ENCODE results near the gene HBG2.

The HBG2 gene

GRCh38 chr11:5229796-5230195 is 24.8 kb downstream of the HBG2 start:
- DNase-seq (ENCODE audit: low read depth): no peak

DNA sequence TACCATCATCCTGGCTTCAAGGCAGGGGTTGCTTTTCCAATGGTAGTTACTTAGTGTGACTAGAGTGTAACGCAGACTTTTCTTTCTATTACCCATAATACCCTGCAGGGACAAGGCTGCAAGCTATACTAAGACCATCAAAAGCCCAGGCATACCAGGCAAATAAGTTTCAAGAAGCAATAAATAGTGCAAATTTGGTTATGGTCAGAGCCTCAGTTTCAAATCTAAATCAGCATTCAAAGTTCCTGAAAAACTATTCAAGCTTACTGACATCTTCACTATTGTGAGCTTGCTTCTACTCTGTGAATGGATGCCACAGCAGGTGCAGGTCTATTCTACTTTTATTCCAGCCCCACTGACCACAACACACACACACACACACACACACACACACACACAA is 25.2 kb downstream of the HBG2 start:
- DNase-seq (ENCODE audit: low read depth): no peak

GRCh38 chr11:5228124-5228523 is 26.5 kb downstream of the HBG2 start:
- no peak for DNase-seq (ENCODE audit: low read depth)

DNA sequence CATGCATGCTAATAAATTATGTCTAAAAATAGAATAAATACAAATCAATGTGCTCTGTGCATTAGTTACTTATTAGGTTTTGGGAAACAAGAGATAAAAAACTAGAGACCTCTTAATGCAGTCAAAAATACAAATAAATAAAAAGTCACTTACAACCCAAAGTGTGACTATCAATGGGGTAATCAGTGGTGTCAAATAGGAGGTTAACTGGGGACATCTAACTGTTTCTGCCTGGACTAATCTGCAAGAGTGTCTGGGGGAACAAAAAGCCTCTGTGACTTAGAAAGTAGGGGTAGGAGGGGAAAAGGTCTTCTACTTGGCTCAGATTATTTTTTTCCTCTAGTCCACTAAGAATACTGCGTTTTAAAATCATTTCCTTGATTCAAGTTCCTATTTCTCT is 26.9 kb downstream of the HBG2 start:
- DNase-seq (ENCODE audit: low read depth): no peak

DNA sequence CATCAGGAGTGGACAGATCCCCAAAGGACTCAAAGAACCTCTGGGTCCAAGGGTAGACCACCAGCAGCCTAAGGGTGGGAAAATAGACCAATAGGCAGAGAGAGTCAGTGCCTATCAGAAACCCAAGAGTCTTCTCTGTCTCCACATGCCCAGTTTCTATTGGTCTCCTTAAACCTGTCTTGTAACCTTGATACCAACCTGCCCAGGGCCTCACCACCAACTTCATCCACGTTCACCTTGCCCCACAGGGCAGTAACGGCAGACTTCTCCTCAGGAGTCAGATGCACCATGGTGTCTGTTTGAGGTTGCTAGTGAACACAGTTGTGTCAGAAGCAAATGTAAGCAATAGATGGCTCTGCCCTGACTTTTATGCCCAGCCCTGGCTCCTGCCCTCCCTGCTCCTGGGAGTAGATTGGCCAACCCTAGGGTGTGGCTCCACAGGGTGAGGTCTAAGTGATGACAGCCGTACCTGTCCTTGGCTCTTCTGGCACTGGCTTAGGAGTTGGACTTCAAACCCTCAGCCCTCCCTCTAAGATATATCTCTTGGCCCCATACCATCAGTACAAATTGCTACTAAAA is 27.8 kb downstream of the HBG2 start, which contains the start of gene HBB:
HBB (minus strand) TSS at position 340 of the 579 bp plus-strand sequence; CDS start at position 290, 50 bp downstream.
- DNase-seq (ENCODE audit: low read depth): no peak

DNA sequence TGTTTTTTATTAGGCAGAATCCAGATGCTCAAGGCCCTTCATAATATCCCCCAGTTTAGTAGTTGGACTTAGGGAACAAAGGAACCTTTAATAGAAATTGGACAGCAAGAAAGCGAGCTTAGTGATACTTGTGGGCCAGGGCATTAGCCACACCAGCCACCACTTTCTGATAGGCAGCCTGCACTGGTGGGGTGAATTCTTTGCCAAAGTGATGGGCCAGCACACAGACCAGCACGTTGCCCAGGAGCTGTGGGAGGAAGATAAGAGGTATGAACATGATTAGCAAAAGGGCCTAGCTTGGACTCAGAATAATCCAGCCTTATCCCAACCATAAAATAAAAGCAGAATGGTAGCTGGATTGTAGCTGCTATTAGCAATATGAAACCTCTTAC is 29.1 kb downstream of the HBG2 start:
- no peak for DNase-seq (ENCODE audit: low read depth)

DNA sequence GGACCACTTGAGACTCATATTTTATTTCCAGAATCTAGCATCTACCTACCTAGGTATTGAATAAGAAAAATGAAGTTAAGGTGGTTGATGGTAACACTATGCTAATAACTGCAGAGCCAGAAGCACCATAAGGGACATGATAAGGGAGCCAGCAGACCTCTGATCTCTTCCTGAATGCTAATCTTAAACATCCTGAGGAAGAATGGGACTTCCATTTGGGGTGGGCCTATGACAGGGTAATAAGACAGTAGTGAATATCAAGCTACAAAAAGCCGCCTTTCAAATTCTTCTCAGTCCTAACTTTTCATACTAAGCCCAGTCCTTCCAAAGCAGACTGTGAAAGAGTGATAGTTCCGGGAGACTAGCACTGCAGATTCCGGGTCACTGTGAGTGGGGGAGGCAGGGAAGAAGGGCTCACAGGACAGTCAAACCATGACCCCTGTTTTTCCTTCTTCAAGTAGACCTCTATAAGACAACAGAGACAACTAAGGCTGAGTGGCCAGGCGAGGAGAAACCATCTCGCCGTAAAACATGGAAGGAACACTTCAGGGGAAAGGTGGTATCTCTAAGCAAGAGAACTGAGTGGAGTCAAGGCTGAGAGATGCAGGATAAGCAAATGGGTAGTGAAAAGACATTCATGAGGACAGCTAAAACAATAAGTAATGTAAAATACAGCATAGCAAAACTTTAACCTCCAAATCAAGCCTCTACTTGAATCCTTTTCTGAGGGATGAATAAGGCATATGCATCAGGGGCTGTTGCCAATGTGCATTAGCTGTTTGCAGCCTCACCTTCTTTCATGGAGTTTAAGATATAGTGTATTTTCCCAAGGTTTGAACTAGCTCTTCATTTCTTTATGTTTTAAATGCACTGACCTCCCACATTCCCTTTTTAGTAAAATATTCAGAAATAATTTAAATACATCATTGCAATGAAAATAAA is 29.8 kb downstream of the HBG2 start:
- DNase-seq (ENCODE audit: low read depth): no peak

DNA sequence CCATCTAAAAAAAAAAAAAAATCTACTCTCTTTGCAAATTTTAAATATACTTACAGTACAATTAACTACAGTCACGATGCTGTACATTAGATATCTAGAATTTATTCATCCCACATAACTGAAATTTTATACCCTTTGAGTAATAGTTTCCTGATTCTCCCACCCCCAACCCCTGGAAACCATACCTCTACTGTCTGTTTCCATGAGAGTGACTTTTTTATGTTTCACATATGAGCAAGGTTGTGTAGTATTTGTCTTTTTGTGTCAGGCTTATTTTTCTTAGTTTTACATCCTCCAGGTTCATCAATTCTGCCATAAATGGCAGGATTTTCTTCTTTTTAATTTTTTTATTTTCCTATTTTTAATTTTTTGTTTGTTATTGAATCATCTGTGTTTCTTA is 30.9 kb downstream of the HBG2 start:
- DNase-seq (ENCODE audit: low read depth): no peak

DNA sequence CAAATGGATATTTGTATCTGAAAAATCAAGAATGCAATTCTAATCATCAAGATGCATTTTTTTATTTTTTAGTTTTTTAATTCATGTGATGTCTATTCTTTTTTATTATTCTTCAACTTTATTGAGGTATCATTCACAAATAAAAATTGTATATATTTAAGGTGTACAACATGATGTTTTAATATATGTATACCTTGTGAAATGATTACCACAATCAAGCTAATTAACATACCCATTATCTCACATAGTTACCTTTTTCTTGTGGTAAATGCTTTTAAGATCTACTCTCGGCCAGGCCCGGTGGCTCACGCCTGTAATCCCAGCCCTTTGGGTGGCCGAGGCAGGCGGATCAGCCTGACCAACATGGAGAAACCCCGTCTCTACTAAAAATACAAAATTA is 31.4 kb downstream of the HBG2 start:
- no peak for DNase-seq (ENCODE audit: low read depth)

DNA sequence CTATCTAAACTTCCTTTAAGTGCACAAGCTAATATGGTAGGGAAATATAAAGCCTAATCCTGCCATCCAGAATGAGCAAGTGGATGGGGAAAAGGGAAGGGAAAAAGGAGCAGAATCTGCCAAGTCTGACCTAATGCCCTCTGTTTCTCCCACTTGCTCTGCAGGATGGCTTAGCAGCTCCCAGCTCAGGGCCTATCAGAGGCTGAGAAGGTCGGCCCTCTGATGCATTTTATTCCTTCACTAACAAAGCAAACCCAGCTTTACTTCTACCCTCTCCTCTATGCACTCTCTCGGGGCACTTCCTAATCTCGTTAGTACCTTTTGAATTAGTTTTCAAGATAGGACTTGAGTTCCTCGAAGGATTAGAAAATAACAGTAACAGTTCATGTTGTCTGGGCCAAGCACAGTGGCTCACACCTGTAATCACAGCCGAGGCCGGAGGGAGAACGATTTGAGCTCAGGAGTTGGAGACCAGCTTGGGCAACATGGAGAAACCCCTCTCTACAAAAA is 44.1 kb downstream of the HBG2 start:
- no peak for DNase-seq (ENCODE audit: low read depth)

DNA sequence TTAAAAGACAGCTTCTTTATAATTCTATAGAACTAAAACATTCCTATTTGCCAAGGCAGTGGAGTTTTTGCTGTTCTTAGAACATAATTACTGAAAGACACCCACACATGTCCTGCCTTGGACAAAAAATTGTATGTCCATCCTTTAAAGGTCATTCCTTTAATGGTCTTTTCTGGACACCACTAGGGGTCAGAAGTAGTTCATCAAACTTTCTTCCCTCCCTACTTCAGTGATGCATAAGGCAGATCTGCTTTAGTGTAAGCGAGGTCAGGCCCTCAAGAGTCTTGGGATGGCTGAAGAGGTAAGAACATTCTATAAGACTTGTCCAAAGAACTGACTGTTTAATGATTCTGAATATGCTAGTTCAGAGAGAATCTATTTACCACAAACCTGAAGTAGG is 49.8 kb downstream of the HBG2 start:
- peak; percentile 85 for DNase-seq (ENCODE audit: low read depth)

- peak; percentile 62 for DNase-seq (ENCODE audit: low read depth)
Observed at GRCh38 chr11:5203366-5203765, 51.2 kb downstream of the HBG2 start.

Measured in iris pigment epithelial cell (primary cell).